Measurements from ENCODE around the gene KIR2DL3. TPM values are rescaled to one million over a fixed set of nuclear protein-coding genes. Genes with fewer than 3 reads are reported as not detected.
"Not testable (repeated sequence)": the region's sequence is repeated elsewhere in the genome, so short reads cannot be mapped to it uniquely, and the experiment has no call there.

Gene KIR2DL3
- total RNA-seq (2021) (not detected in 2 replicates), Bru-seq, nascent RNA (not detected), BruChase-seq, experiment 1, labeled RNA remaining after a 2-hour chase (not detected), BruChase-seq, experiment 2, labeled RNA remaining after a 6-hour chase (not detected)
- long read RNA-seq: 0 reads

- H3K9me3 ChIP-seq (ENCODE audit: insufficient read depth, low read depth); H4K20me1 ChIP-seq (ENCODE audit: insufficient read depth); H3K4me2 ChIP-seq; H3K4me1 ChIP-seq (replicated peaks; ENCODE audit: insufficient read depth); H3F3A ChIP-seq (ENCODE audit: insufficient read depth, low read depth); H3K9me2 ChIP-seq (ENCODE audit: insufficient read depth); BruUV-seq (replicated peaks); H3K4me3 ChIP-seq; CTCF ChIA-PET; H3K27ac ChIP-seq; POLR2A ChIA-PET (ENCODE audit: unreplicated experiment); H3K36me3 ChIP-seq (ENCODE audit: low read depth); H3K79me2 ChIP-seq (ENCODE audit: low read depth); DNase-seq; H2AFZ ChIP-seq: not testable (repeated sequence)
- intact Hi-C loops (cut with micrococcal nuclease; ENCODE audit: unreplicated experiment): loop anchor here (5.0 kb wide), 1 partner anchor 109 kb away; no protein-coding TSS in a partner anchor
- H3K27me3 ChIP-seq (ENCODE audit: insufficient read depth, low read depth): peaks cover 59% of the 10 kb centered on the region
These were observed at the start of gene KIR2DL3 for GRCh38 chr19:54738306-54738705. KIR2DL3 (plus strand) TSS chr19:54738513; CDS start chr19:54738546, 33 bp downstream.

- Histone ChIP-seq H3K4me2 (no peak overlapping the region), H4K20me1 (ENCODE audit: insufficient read depth) (no peaks in the 10 kb centered on the region), H3K36me3 (ENCODE audit: low read depth) (no peaks in the 10 kb centered on the region), H3K79me2 (ENCODE audit: low read depth) (no peaks in the 10 kb centered on the region), H3F3A (ENCODE audit: insufficient read depth, low read depth) (no peaks in the 10 kb centered on the region), H3K9me2 (ENCODE audit: insufficient read depth) (no peaks in the 10 kb centered on the region; the same call in 1 of the 2 replicates), H2AFZ (no peak overlapping the region), H3K27me3 (ENCODE audit: insufficient read depth, low read depth) (peaks cover 80% of the 10 kb centered on the region), H3K4me3 (no peak overlapping the region), H3K27ac (no peak overlapping the region), H3K4me1 (replicated peaks; ENCODE audit: insufficient read depth) (no peaks in the 10 kb centered on the region), H3K9me3 (ENCODE audit: insufficient read depth, low read depth) (no peaks in the 10 kb centered on the region)
- DNase-seq: peak in 1 of 2 experiments; percentile 30
- ChIA-PET POLR2A (ENCODE audit: unreplicated experiment) (no interaction called here), CTCF (no interaction called here)
- no TSS peak for BruUV-seq (replicated peaks)
- intact Hi-C loops (cut with micrococcal nuclease; ENCODE audit: unreplicated experiment): no loop called here
- TF ChIP-seq EZH2 (IDR thresholded peaks at IDR 0.05; ENCODE audit: low read depth) (no peak), CTCF (conservative IDR thresholded peaks at IDR 0.05) (no peak)
These were observed 46.6 kb upstream of the KIR2DL3 start for GRCh38 chr19:54691582-54692297.

GRCh38 chr19:54692298-54692615, 46.1 kb upstream of the KIR2DL3 start:
- intact Hi-C loops (cut with micrococcal nuclease; ENCODE audit: unreplicated experiment): no loop called here
- Histone ChIP-seq H4K20me1 (ENCODE audit: insufficient read depth) (no peaks in the 10 kb centered on the region), H3K9me2 (ENCODE audit: insufficient read depth) (no peaks in the 10 kb centered on the region; the same call in 1 of the 2 replicates), H3K4me2 (no peak overlapping the region), H3K36me3 (ENCODE audit: low read depth) (no peaks in the 10 kb centered on the region), H3K4me3 (no peak overlapping the region), H3K4me1 (replicated peaks; ENCODE audit: insufficient read depth) (no peaks in the 10 kb centered on the region), H3K9me3 (ENCODE audit: insufficient read depth, low read depth) (no peaks in the 10 kb centered on the region), H2AFZ (no peak overlapping the region), H3F3A (ENCODE audit: insufficient read depth, low read depth) (no peaks in the 10 kb centered on the region), H3K79me2 (ENCODE audit: low read depth) (no peaks in the 10 kb centered on the region), H3K27ac (no peak overlapping the region), H3K27me3 (ENCODE audit: insufficient read depth, low read depth) (peaks cover 81% of the 10 kb centered on the region)
- no TSS peak for BruUV-seq (replicated peaks)
- ChIA-PET POLR2A (ENCODE audit: unreplicated experiment) (no interaction called here), CTCF (no interaction called here)
- TF ChIP-seq EZH2 (IDR thresholded peaks at IDR 0.05; ENCODE audit: low read depth) (no peak), CTCF (conservative IDR thresholded peaks at IDR 0.05) (no peak)
- DNase-seq: no peak

All from PC-9 (cell line).